Stimulated activated CD8-positive, alpha-beta memory T cell treated with anti-CD3 and anti-CD28 coated beads, Interleukin-4, amount 100 ng/mL, for 48 hours (primary cell): ENCODE data around the gene SH2D6.
"Not testable (repeated sequence)": the region's sequence is repeated elsewhere in the genome, so short reads cannot be mapped to it uniquely, and the experiment has no call there.

Experiments
- DNase-seq: peaks from one replicate; pipeline ENCODE4 v3.0.0-alpha.2; 2020

Gene SH2D6

DNA sequence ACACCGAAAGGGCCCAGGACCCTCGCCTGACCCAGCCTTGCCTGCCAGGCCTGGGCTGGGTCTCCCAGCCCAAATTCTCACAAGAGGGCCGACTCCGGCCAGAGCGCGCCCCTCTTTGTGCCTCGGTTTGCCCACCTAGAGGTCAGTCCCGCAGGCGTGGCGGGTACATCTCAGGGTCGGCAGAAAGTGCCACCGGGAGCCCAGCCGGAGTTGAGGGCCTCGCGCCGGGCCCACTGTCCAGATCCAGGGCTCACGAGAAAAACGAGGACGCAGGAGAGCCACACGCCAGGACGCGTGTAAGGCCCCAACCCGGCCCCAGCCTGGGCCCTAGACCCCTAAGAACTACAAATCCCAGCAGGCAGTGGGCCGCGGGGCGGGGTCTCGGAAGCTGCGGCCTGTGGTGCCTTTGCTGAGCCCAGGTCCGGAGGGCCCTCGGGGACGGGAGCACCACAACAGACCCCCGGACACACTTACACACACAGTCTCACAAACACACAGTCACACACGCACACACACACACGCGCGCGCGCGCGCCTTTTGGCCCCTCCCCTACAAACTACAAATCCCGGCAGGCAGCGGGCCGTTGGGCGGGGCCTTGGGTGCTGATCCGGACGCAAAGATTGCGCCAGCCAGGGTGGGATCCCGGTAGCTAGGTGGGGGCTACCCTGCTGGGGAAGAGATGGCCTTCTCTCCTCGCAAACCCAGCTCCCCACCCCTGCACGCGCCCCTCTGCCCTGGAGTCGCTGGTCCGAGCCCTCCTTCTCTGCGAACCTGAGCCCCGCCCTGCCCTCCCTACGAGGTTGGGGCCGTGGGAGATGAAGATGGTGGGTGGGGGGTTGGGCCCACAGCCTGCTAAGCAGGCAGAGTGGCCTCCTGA, at the start of gene SH2D6:
Gene SH2D6 (plus strand): TSS at position 583 of the 877 bp plus-strand sequence. CDS start 10,752 bp downstream, outside the sequence.
- peak; percentile 89 for DNase-seq

DNA sequence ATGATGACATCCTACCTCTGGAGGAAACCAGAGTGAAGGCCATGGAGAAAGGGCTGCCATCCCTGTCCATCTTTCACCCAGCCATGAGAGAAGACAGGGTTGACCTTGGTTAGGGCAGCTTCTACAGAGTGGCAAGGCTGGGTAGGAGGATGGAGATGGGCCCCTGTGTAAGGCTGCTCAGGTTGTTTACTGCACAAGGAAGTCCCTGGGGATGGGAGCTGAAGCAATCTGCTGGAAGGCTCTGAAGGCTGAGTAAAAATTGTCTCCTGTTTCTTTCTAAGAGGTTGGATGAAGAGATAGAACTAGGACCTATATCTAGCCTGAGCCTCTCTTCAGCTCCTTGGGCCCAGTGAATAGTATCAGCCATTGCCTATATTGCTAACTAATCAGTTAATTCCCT, 49.6 kb upstream of the SH2D6 start:
- DNase-seq: no peak

DNA sequence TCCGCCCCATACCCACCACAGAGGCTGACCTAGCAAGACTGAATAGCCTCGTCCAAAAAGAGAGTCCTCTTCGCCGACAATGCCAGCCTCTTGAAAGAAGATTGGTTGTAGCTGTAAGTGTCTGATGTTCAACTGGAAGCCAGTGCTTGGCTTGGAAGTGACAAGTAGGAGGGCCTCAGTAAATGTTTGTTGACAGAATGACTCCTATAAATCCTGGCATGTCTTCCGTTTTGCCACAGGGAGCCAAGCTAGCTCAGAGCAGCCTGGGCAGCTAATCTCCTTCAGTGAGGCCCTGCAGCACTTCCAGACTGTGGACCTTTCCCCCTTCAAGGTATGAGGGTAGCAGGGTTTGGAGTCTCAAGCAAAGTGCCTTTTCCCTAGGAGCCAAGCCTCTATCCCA, 49.0 kb upstream of the SH2D6 start:
- DNase-seq: no peak

DNA sequence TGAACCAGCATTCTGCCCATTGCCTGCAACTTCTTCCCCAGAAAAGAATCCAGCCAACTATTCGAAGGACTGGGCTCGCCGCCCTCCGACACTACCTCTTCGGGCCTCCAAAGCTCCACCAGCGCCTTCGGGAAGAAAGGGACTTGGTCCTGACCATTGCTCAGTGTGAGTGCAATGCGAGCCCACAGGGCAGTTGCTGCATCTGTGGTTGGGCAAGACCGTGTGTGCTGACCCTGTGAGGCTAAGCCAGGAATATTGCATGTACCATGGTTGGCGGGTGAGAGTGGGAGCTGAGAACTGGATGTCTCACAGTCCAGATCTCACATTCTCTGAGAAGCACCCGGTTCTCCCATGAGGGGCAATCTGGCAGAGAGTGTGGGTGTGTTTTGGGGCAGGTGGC, 47.5 kb upstream of the SH2D6 start:
- no peak for DNase-seq

DNA sequence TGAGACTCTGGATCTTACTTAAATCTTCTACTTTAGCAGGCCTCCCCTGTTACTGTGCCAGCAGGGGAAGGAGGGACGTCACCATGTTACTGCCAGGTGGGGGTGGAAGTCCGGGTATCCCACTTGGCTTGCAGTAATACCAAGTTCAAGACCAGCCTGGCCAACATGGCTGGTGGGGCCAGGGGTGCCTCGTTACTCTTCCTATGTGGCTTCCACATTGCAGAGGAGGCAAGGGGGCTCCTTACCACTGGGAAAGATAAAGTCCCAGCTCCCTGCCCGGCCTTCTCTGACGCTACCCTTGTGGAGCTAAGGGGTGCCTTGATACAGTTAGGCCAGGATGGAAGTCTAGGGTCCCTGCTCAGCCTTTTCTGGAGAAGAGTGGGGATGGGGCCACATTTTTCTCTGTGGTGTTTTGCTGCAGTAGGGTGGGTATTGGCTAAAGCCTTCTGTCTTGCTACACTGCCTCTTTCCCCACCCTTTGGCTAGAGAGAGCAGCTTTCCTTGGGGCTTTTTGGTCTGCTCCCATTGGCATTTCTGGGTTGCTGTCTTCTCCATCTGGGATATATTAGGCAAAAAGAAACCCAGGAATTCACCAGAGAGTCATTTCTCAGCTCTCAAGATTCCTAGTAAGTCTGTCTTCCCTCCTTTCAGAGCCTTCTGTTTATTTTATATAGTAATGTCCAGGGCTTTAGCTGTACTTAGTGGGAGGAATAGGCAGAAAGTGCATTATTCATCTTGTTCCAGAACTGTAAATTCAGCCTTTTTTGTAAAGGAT, 42.0 kb upstream of the SH2D6 start:
- no peak for DNase-seq

DNA sequence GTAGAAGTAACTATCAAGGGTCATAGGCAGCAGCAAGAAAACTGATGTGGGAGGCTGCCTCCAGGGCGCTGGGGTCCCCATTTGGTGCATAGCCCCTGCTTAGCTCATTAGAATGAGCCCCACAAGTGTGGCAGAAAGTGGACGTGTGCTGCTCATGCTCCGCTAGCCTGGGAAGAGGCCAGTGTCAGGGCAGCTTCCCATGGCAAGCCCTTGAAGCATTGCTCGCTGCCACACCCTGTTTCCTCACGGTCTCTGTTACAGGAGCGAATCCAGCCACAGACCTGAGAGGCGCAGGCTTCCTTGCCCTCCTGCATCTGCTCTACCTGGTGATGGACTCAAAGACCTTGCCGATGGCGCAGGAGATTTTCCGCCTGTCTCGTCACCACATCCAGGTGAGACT, 41.4 kb upstream of the SH2D6 start:
- DNase-seq: no peak

DNA sequence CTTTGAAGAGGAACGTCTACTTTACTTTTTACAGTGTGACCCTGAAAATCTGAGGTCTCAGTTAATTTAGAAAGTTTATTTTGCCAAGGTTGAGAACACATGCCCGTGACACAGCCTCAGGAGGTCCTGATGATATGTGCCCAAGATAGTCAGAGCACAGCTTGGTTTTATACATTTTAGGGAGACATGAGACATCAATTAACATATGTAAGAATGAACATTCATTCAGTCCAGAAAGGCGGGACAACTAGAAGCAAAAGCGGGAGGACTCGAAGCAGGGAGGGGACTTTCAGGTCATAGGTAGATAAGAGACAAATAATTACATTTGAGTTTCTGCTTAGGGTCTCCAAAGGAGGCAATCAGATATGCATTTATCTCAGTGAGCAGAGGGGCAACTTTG, 40.3 kb upstream of the SH2D6 start:
- no peak for DNase-seq

DNA sequence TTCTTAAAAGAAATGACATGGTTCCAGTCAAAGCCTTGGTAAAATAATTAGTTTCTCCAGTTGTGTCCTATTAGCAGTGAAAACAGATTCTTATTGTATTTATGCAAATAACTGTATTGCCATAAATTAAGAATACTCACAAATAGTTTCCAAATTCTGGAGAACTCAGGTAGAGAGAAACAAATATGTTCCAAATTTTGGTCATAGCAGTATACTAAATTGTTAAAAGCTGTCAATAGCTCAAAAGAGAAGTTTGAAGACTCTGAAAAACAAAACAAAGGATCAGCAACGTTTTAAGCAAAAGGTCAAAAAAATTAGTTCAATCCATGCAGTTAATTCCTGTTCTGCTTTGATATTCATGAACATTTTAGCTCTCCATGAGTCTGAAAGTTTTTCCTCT, 38.5 kb upstream of the SH2D6 start:
- DNase-seq: no peak

DNA sequence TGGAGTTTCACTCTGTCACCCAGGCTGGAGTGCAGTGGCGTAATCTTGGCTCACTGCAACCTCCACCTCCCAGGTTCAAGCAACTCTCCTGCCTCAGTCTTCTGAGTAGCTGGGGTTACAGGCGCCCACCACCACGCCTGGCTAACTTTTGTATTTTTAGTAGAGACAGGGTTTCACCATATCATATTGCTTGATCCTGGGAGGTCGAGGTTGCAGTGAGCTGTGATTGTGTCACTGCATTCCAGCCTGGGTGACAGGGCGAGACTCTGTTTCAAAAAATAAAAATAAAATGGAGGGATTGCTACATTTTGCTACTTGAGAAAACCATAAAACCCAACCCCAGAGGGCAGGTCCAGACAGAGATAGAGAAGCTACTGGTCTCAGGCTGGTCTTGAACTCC, 35.4 kb upstream of the SH2D6 start:
- DNase-seq: not testable (repeated sequence)

DNA sequence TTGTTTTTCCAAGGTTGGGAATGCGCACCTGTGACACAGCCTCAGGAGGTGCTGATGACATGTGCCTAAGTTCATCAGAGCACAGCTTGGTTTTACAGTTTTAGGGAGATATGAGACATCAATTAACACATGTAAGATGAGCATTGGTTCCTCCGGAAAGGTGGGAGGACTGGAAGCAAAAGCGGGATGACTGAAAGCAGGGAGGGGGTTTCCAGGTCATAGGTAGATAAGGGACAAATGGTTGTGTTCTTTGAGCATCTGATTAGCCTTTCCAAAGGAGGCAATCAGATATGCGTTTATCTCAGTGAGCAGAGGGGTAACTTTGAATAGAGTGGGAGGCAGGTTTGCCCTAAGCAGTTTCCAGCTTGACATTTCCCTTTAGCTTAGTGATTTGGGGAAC, 34.7 kb upstream of the SH2D6 start:
- DNase-seq: no peak

DNA sequence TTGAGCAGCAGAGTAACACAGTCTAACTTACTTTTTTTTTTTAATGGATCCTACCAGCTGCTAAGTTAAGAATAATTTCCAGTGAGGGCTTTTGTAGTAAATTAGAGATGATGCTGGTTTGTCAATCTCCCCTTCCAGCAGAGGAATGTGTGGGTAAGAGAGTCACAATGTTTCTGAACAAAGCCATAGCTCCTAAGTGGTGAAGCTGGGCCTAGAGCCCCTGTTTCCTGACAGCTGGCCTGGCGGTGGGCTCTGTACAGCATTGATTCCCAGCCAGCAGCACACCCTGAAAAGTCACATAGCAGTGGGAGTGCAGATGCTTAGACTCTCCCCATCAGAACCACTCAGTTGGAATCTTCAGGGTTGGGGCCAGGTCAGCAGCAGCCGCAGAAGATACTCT, 32.8 kb upstream of the SH2D6 start:
- DNase-seq: no peak

DNA sequence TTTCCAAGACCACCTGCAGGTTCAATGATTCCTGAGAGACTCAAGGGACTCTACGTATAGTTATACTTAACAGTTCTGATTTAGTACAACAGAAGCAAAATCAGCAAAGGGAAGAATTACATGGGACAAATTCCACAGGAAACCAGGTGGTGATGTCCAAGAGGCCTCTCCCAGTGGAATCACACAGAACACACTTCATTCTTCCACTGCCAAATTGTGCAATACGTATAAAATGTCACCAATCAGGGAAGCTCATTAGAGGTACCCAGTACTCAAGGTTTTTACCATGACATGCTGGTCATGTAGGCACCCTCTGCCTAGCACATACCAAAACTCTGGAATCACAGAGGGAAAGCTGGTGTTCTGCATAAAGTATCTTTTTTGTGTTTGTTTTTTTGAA, 30.8 kb upstream of the SH2D6 start:
- DNase-seq: no peak

DNA sequence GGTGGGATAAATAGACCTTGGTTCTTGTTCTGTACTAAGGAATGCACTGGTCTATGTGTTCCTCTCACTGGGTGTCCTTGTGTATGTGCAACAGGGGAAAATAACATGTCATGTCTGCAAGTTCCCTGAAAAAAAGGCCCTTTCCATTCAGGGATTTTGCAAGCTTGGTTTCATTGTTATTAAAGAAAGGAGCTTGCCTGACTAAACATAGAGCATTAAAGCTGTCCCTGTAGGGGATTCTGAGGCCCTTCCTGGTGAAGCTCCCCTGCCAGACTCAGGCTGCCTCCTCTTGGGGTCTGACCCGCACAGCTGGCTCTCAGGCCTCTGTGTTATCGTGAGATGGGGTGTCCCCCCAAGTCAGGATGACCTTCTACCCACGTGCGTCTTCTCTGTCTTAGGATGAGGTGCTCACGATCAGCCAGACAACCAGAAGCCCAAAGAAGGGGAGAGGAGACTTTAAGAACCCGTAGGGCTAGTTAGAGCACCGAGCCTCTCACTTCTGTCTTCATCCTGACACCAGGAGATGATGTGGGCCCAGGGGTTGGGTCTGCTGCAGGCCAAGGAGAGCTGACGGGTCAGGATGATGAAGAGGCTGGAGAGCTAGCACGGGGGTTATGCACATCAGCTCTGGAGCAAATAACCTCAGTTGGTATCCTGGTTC, 29.5 kb upstream of the SH2D6 start:
- DNase-seq: no peak

DNA sequence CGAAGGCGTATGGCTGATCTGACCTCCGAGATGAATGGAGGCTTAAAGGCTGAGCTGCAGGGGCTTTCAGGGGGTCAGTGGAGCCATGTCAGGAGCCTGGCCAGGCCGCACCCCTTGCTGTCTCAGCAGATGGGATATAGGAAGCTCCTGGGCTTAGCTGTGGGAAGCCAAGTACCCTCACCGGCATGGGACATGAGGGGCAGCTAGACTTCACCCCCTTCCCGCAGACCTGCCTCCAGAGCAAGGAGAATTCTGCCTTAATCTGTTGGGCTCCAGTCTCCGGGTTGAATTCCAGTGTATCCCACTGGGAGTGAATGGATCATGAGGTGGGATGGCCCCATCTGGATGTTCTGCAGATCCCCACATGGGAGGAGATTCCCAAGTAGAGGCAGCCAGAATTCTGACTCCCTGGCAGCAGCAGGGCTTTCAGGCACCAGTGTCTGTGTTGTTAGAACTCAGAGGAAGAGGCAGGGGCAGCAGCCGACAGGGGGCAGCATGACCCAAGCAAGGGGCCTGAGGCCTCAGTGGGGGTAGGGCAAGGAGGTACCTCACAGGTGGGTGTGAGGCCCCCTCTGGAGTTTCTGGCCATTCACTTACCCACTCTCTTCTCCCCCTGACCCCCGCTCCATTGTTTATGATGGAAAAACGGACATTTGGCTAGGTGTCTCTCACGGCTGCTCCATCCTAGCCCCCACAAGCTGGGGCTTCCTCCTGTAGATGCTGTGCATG, 27.4 kb upstream of the SH2D6 start:
- peak; percentile 87 for DNase-seq

DNA sequence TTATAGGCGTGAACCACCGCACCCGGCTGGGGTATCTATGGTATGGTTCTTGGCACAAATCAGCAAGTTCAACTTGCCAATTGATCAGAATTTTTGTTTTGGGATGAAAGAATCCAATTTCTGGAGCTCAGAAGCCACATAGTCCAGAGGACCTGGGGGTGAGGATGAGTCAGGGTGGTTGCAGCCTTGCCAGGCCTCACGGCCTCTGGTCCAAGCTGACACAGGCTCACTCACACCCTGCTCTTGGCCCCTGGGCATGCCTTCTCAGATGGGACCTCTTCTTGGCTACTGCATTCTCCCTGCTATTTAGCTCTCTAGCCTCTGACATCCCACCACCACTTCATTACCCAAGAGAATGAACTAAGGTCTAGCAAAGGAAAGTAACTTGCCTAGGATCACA, 24.7 kb upstream of the SH2D6 start:
- DNase-seq: no peak

DNA sequence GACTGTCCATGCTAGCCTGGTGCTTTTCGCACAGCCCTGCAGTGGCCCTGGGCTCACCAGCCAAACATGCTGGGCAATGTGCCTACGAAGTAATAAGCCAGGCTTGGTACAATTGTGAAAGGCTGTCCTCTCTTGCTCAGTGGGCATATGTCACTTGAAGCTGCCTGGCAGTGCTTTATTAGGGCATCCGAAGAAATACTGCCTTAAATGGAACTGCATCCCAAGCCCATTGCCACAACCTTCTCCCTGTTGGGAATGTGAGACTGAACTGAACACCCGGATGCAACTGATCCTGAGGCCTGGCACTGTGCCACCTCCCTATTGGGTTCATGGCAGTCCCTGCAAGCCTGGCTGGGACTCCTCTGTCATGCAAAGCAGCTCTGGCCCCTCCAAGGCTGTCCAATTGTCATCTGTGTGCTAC, 24.2 kb upstream of the SH2D6 start:
- DNase-seq: no peak

DNA sequence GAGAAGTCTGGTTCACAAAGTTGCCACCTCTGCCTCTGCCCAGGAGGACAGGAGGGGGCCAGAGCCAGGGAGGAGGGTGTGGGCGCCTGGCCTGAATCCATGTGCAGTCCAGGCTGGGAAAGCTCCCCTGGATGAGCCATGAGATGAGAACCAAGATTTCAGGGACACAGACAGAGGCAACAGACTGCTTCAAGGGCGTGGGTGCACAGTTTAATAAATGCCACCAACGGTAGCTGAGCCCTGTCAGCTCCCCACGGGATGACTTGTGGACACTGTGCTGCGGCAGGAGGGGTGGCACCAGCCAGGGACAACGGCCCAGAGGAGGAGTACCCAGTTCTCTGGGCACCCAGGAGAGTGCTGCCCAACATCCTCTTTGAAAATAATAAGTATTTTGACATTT, 23.5 kb upstream of the SH2D6 start:
- DNase-seq: no peak

DNA sequence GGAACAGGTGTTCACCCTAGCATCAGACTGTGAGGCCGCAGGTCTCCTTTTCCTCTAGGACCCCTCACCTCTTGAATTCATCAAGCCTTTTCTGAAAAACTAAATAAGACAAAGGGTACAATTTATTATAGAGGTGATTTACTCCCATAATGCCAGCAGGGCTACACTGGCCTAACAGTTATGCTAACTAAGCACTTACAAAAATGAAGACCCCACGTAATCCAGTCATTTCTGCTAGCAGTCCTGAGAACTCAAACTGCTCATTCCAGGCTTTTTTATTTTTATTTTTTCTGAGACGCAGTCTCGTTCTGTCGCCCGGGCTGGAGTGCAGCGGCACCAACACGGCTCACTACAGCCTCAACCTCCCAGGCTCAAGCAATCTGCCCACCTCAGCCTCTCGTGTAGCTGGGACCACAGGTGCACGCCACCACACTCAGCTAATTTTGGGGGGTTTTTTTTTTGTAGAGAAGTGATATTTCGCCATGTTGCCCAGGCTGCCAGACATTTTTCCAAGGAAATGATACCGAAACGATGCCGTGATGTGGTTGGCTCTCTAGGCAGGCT, 22.5 kb upstream of the SH2D6 start:
- no peak for DNase-seq

DNA sequence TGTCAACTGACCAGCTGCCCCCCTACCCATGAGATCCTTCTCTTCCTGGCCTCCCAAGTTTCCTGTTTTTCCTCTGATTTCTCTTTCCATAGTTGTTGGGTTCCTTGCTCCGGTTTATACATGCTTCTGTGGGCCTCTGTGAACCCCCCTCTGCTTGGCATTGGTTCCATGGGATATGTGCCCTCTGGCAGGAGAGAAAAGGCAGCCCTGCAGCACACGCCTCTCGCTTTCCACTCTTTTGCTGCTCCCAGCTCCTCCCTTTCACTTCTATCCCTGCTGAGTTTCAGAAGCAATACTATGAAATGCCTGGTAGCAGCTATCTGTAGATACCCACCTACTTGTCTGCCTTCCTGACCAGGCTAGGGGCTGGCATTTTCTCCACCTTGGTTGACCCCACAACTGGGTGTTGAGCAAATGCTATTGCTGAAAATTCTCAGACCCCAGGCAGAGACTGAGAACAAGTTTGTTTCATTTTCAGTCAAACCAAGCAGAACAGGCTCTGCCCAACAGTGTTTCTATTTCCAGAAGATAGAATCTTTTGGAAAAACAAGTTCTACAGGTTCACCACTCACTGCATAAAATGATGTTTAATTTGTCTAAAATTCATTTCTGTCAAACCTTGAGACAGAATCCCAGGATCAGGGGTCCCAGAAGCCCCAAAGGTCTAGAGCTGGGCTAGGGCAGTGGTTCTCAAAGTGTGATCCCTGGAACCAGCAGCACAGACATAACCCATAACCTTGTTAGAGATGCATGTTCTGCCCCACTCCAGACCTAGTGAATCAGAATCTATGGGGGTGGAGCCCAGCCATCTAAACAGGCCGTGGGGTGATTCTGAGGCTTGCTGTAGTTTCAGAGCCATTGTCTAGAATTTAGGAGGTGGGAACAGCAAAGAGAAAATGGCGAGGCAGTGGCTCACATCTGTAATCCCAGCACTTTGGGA, 21.7 kb upstream of the SH2D6 start:
- no peak for DNase-seq

DNA sequence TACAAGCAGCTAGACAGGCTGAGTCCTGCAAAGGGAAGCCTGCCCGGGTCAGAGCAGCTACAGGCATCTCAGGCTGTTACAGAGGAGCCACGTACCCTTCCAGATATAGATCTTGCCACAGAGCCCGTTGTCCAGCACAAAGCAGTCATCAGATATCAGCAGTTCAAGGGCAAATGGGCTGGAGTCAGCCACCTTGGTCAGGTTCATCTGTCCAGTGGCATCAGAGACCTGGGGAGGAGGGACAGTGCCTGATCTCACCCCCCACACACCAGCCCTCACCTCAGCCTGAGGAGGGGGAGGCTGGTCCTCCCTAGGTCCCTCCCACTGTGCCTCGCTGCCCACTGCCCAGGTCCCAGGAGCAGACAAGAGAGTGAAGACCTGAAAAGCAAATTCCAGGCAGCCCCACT, 20.6 kb upstream of the SH2D6 start:
- DNase-seq: no peak

DNA sequence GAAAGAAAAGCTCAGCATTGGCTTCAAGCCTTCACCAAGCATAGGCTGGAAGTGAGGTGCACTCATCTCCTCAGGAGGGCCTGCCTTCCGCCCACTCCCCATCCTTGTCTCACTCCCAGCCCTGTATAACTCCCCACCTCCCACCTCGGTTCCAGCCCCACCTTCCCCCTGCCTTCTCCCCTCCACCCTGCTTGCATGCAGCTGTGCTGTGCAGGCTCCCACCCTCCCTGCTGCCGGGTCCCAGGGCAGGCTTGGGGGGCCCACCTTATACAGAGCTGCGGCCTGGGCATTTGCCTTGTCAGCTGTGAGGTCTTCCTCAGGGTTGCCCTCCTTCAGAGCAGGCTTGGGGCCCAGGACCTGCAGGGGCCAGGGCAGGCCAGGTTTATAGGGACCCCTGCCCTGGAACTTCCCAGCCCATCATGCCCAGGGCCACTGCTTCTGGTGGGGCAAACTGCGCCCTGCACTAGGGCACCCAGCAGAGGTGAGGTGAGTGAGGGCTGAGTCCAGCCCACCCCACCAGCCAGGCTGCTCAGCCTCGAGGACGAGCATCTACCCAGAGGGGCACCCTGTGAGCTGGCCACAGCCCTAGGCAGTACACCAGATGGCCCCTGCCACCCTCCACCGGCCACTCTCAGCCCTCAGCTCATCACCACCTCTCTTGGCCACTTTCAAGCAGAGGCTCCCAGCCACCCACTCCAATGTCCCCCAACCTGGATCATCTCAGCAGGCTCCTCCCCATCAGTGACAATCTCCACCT, 19.9 kb upstream of the SH2D6 start:
- no peak for DNase-seq
